Endothelial cell of umbilical vein (primary cell): ENCODE results near the gene GEMIN7. TPM values are rescaled to one million over a fixed set of nuclear protein-coding genes. Genes with fewer than 3 reads are reported as not detected.

Experiments used
- BruUV-seq: library from RNA; stranded (reverse); fragments of 400-500 nt; replicated peaks from 2 replicates; lab custom pipeline; 2021; lab: Mats Ljungman, UMichigan
- CTCF ChIA-PET: fragments of 300-600, 350-600 bp; sonication (Branson Sonifier 250); formaldehyde crosslinking; loops from one replicate; lab custom pipeline; 2021; ENCODE audit warnings: antibody characterized with exemption, inconsistent platforms; lab: Charles Lee
- POLR2A ChIA-PET: fragments of 300-600, 350-600 bp; sonication (Branson Sonifier 250); formaldehyde crosslinking; loops from one replicate; lab custom pipeline; 2021; ENCODE audit warnings: antibody characterized with exemption, inconsistent platforms; lab: Charles Lee
- DNase-seq: peaks from one replicate; pipeline ENCODE4 v3.0.0-alpha.2; 2011; ENCODE audit warnings: low read depth, low spot score
- FAIRE-seq: peaks from 2 replicates; lab custom pipeline; 2011; peaks lifted over from hg19 to GRCh38; lab: Jason Lieb, UNC
- H2AFZ ChIP-seq: 2 replicates; pipeline ENCODE4 v1.6.0; 2012; ENCODE audit warnings: low read depth, low read length, control low read depth, inconsistent platforms
- H3K27ac ChIP-seq: 2 replicates; pipeline ENCODE4 v1.5.1; 2011; ENCODE audit warnings: low read depth, mild to moderate bottlenecking, control low read depth, low read length, moderate library complexity; ENCODE audit not compliant: insufficient read depth
- H3K27me3 ChIP-seq, 2 experiments: 2 replicates each; pipeline versions ENCODE4 v1.6.0 to v1.6.1; 2011; ENCODE audit warnings: low read length in 2 of 2, mixed read lengths in 1 of 2; ENCODE audit not compliant: control insufficient read depth in 2 of 2, insufficient read depth in 2 of 2
- H3K36me3 ChIP-seq, 2 experiments: 2 replicates in 1 of 2; 3 replicates in 1 of 2; pipeline ENCODE4 v1.5.1; 2011; ENCODE audit warnings: low read length in 2 of 2, mild to moderate bottlenecking in 1 of 2, moderate library complexity in 1 of 2; ENCODE audit not compliant: control insufficient read depth in 2 of 2, insufficient read depth in 2 of 2; ENCODE audit errors: extremely low read depth in 1 of 2
- H3K4me1 ChIP-seq: 3 replicates; pipeline ENCODE4 v1.5.1; 2011; ENCODE audit warnings: mild to moderate bottlenecking, low read length; ENCODE audit not compliant: control insufficient read depth, insufficient read depth; ENCODE audit errors: extremely low read depth
- H3K4me2 ChIP-seq: 2 replicates; pipeline ENCODE4 v1.6.1; 2011; ENCODE audit warnings: low read length, control low read depth, mixed read lengths; ENCODE audit not compliant: insufficient read depth
- H3K4me3 ChIP-seq, 3 experiments: fragments of 200-600 bp in 1 of 3; sonication (generic), shearing (Covaris generic) in 1 of 3; replicated peaks in 1 of 3; 2 replicates each; pipeline ENCODE4 v1.5.1; 2011 to 2016; ENCODE audit warnings: control low read depth in 3 of 3, low read length in 3 of 3, mild to moderate bottlenecking in 2 of 3, inconsistent platforms in 1 of 3, low read depth in 1 of 3, moderate library complexity in 1 of 3; ENCODE audit not compliant: insufficient read depth in 1 of 3
- H3K79me2 ChIP-seq: 2 replicates; pipeline ENCODE4 v1.6.0; 2012; ENCODE audit warnings: low read length, inconsistent platforms; ENCODE audit not compliant: control insufficient read depth, insufficient read depth
- H3K9ac ChIP-seq: replicated peaks from 2 replicates; pipeline ENCODE3; 2011; ENCODE audit warnings: low read length, control low read depth; ENCODE audit not compliant: insufficient read depth; ENCODE audit errors: extremely low read depth
- H3K9me1 ChIP-seq: replicated peaks from 3 replicates; pipeline ENCODE4 v1.6.0; 2011; ENCODE audit warnings: mild to moderate bottlenecking, low read length; ENCODE audit not compliant: control insufficient read depth, insufficient read depth; ENCODE audit errors: extremely low read depth
- H3K9me3 ChIP-seq: replicated peaks from 2 replicates; pipeline ENCODE4 v1.5.1; 2012; ENCODE audit warnings: low read length, inconsistent platforms; ENCODE audit not compliant: control insufficient read depth, insufficient read depth
- H4K20me1 ChIP-seq: replicated peaks from 2 replicates; pipeline ENCODE3; 2011; ENCODE audit warnings: mild to moderate bottlenecking, low read length; ENCODE audit not compliant: control insufficient read depth, insufficient read depth; ENCODE audit errors: extremely low read depth
- EZH2 ChIP-seq: IDR thresholded peaks from 2 replicates; pipeline ENCODE4 v1.6.1; 2012; ENCODE audit warnings: borderline replicate concordance, low read depth, mild to moderate bottlenecking, moderate library complexity, low read length, inconsistent platforms; ENCODE audit not compliant: severe bottlenecking
- FOS ChIP-seq: IDR thresholded peaks from 2 replicates; pipeline ENCODE4 v1.6.1; 2011; ENCODE audit warnings: mild to moderate bottlenecking, low read length, moderate library complexity, borderline replicate concordance; ENCODE audit not compliant: insufficient read depth
- GATA2 ChIP-seq: IDR thresholded peaks from 2 replicates; pipeline ENCODE4 v1.7.0; 2011; ENCODE audit warnings: low read depth, mild to moderate bottlenecking, moderate library complexity, mixed read lengths, low read length; ENCODE audit not compliant: insufficient read length, insufficient read depth
- JUN ChIP-seq: IDR thresholded peaks from 2 replicates; pipeline ENCODE4 v1.6.1; 2011; ENCODE audit warnings: borderline replicate concordance, low read depth; ENCODE audit not compliant: insufficient read length, insufficient read depth
- MYC ChIP-seq: IDR thresholded peaks from one replicate; pipeline ENCODE4 v1.6.1; 2011; ENCODE audit warnings: mild to moderate bottlenecking, low read depth, low read length
- POLR2A ChIP-seq: IDR thresholded peaks from 2 replicates; pipeline ENCODE4 v1.6.1; 2012; ENCODE audit warnings: low read depth, mild to moderate bottlenecking, control low read depth, low read length
- POLR2AphosphoS5 ChIP-seq: IDR thresholded peaks from 2 replicates; pipeline ENCODE4 v1.6.1; 2012; ENCODE audit warnings: low read depth, mild to moderate bottlenecking, control low read depth, low read length, moderate library complexity; ENCODE audit not compliant: insufficient read depth
- dilution Hi-C: fragments of 300-500 bp; cut with MboI; formaldehyde crosslinking; loops from one replicate; pipeline ENCODE4 v1.15.0; 2019; ENCODE audit warnings: low sequenced_read_pairs; ENCODE audit not compliant: extremely low pct_ligation_motif_present
- intact Hi-C: fragments of 100-400 bp; cut with micrococcal nuclease; formaldehyde crosslinking; loops from one replicate; pipeline ENCODE4 v1.10.0; 2022
- polyA plus RNA-seq, 4 experiments: library from polyadenylated mRNA; depleted of rRNA in 3 of 4; stranded (reverse) in 3 of 4; unstranded in 1 of 4; fragments of >200 nt; gene quantifications; 2 replicates each; pipeline versions ENCODE4 v1.2.1 to v1.2.3, GENCODE V29; 2011 to 2012; ENCODE audit warnings: missing spikeins in 1 of 4
- total RNA-seq: library from RNA; stranded (reverse); gene quantifications from 2 replicates; pipeline ENCODE4 v1.2.3, GENCODE V29; 2021
- TF ChIP-seq, protein P1 (sequence below): IDR thresholded peaks from 2 replicates; pipeline ENCODE4 v1.6.1; 2011; ENCODE audit not compliant: insufficient read depth, insufficient read length
- TF ChIP-seq, protein P2 (sequence below), 2 donors: IDR thresholded peaks; 1 replicate in 1 of 2; 2 replicates in 1 of 2; pipeline ENCODE4 v1.5.1; 2011; ENCODE audit warnings: low read length in 2 of 2, mild to moderate bottlenecking in 2 of 2, moderate library complexity in 2 of 2, control low read depth in 1 of 2, inconsistent platforms in 1 of 2, low read depth in 1 of 2; ENCODE audit not compliant: insufficient read depth in 1 of 2; ENCODE audit errors: extremely low read depth in 1 of 2

GEMIN7 gene
- total and polyA plus RNA-seq, 2 donors (not counting 3 experiments of a cell fraction or from before 2014, with no cell fraction given): 34.2 to 53.7 TPM

DNA sequence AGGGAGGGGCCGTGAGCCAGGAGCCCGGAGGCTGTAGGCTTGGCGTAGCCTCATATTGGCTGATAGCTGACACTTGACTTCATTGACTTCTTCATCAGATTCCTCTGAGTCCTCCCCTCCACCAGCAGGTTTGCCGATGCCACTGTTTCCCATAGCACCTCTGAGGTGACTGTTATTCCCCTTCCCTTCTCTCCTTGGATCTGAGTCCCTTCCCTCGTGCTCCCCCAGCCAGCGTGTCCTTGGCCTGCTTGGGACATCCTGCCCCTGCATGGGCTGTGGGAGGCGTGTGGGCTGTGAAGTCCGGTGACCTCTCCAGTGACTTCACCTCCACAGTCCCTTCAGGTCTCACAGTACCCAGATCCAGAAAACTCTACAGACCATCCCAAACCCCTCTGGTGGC, 22.7 kb downstream of the GEMIN7 start:
- Histone ChIP-seq H3K4me1 (peaks cover 17% of the 10 kb centered on the region), H3K4me2 (no peak overlapping the region), H3K9me1 (no peaks in the 10 kb centered on the region), H3K27me3 (no peaks in the 10 kb centered on the region), H4K20me1 (no peaks in the 10 kb centered on the region), H3K79me2 (peaks cover 87% of the 10 kb centered on the region), H2AFZ (no peak overlapping the region), H3K9me3 (no peaks in the 10 kb centered on the region), H3K4me3 (no peak overlapping the region), H3K36me3 (no peaks in the 10 kb centered on the region), H3K27ac (no peak overlapping the region), H3K9ac (no peak overlapping the region)
- BruUV-seq: no TSS peak
- TF ChIP-seq JUN (no peak), POLR2AphosphoS5 (no peak), POLR2A (no peak), GATA2 (no peak), EZH2 (no peak), FOS (no peak), MYC (no peak)
- TF ChIP-seq, protein P1, sequence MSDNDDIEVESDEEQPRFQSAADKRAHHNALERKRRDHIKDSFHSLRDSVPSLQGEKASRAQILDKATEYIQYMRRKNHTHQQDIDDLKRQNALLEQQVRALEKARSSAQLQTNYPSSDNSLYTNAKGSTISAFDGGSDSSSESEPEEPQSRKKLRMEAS: no peak
- TF ChIP-seq, protein P2, sequence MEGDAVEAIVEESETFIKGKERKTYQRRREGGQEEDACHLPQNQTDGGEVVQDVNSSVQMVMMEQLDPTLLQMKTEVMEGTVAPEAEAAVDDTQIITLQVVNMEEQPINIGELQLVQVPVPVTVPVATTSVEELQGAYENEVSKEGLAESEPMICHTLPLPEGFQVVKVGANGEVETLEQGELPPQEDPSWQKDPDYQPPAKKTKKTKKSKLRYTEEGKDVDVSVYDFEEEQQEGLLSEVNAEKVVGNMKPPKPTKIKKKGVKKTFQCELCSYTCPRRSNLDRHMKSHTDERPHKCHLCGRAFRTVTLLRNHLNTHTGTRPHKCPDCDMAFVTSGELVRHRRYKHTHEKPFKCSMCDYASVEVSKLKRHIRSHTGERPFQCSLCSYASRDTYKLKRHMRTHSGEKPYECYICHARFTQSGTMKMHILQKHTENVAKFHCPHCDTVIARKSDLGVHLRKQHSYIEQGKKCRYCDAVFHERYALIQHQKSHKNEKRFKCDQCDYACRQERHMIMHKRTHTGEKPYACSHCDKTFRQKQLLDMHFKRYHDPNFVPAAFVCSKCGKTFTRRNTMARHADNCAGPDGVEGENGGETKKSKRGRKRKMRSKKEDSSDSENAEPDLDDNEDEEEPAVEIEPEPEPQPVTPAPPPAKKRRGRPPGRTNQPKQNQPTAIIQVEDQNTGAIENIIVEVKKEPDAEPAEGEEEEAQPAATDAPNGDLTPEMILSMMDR (IDR thresholded peaks at IDR 0.05; ENCODE audit: extremely low read depth in 1 of 2, insufficient read depth in 1 of 2, low read depth in 1 of 2, low read length in 2 of 2): no peak
- no peak for DNase-seq
- CTCF ChIA-PET: interaction anchor here (3.6 kb wide), 1 partner anchor 9 kb away, joined by 14 read pairs; the partner anchor contains the start of gene PPP1R37
- intact Hi-C loops: no loop called here
- dilution Hi-C loops: no loop called here
- no peak for FAIRE-seq
- POLR2A ChIA-PET: no interaction called here
